Left ventricle myocardium inferior (tissue), 1 donor: ENCODE results near the gene TRPC1. TPM values are rescaled to one million over a fixed set of nuclear protein-coding genes. Genes with fewer than 3 reads are reported as not detected.

Experiments
- DNase-seq: peaks from one replicate; pipeline ENCODE4 v3.0.0-alpha.2; 2020
- H3K27ac ChIP-seq: fragments of 200-600 bp; replicated peaks from 2 replicates; pipeline ENCODE4 v1.8.0; 2021
- H3K27me3 ChIP-seq: fragments of 200-600 bp; 2 replicates; pipeline ENCODE4 v1.8.0; 2021; ENCODE audit warnings: low read depth
- H3K36me3 ChIP-seq: fragments of 200-600 bp; 2 replicates; pipeline ENCODE4 v1.8.0; 2021
- H3K4me1 ChIP-seq: fragments of 200-600 bp; 2 replicates; pipeline ENCODE4 v1.8.0; 2021
- H3K4me3 ChIP-seq: fragments of 200-600 bp; 2 replicates; pipeline ENCODE4 v1.8.0; 2021; ENCODE audit warnings: mild to moderate bottlenecking, moderate library complexity
- H3K9me3 ChIP-seq: fragments of 200-600 bp; replicated peaks from 2 replicates; pipeline ENCODE4 v1.8.0; 2021
- intact Hi-C: fragments of 100-400 bp; cut with micrococcal nuclease; formaldehyde crosslinking; loops from one replicate; pipeline ENCODE4 v1.11.0; 2022
- total RNA-seq: library from RNA; stranded (reverse); fragmentation: NEBNext Ultra II Directional; extraction: Animal tissue kit (Norgen Biotek cat#: 25700); gene quantifications from one replicate; pipeline ENCODE4 v1.2.1, GENCODE V29; 2021
- TF ChIP-seq, protein P1 (sequence below): fragments of 200-600 bp; IDR thresholded peaks from 2 replicates; pipeline ENCODE4 v1.8.0; 2021; ENCODE audit warnings: antibody characterized with exemption, mild to moderate bottlenecking, borderline replicate concordance
- donor health status: DM: no; HTN: yes; CAD: no; lungs with severe emphysema.

Gene TRPC1
- total RNA-seq, 1 donor from 2014 or later = 13.9 TPM

DNA sequence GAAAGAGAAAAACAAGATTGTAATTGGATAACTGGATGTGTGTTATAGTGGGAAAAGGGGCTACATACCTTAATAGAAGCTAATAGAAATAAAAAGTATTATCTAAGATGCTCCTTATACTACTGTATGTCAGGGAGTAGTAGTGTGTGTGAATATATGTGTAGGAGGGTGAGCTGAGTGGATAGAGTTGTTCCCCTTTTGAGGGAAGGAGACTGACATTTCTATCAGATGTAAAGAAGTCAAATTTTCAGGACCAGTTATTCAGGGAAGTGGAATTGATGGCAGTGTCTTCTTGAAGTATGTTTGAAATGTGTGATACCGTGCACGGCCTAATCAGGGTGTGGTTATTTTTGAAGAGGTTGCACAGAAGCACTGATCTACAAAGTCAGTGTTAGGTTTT, 116.0 kb downstream of the TRPC1 start:
- TF ChIP-seq, protein P1, sequence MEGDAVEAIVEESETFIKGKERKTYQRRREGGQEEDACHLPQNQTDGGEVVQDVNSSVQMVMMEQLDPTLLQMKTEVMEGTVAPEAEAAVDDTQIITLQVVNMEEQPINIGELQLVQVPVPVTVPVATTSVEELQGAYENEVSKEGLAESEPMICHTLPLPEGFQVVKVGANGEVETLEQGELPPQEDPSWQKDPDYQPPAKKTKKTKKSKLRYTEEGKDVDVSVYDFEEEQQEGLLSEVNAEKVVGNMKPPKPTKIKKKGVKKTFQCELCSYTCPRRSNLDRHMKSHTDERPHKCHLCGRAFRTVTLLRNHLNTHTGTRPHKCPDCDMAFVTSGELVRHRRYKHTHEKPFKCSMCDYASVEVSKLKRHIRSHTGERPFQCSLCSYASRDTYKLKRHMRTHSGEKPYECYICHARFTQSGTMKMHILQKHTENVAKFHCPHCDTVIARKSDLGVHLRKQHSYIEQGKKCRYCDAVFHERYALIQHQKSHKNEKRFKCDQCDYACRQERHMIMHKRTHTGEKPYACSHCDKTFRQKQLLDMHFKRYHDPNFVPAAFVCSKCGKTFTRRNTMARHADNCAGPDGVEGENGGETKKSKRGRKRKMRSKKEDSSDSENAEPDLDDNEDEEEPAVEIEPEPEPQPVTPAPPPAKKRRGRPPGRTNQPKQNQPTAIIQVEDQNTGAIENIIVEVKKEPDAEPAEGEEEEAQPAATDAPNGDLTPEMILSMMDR = no peak
- no peak overlapping the region for H3K4me3 ChIP-seq
- intact Hi-C loops = no loop called here
- H3K36me3 ChIP-seq = no peaks in the 10 kb centered on the region
- H3K27me3 ChIP-seq = no peaks in the 10 kb centered on the region
- H3K4me1 ChIP-seq = no peaks in the 10 kb centered on the region
- no peak for DNase-seq
- H3K9me3 ChIP-seq = no peaks in the 10 kb centered on the region
- H3K27ac ChIP-seq = no peak overlapping the region

GRCh38 chr3:142844339-142844977, 120.6 kb downstream of the TRPC1 start:
- TF ChIP-seq, protein P1 = peak; percentile 50
- intact Hi-C loops = no loop called here
- no peak overlapping the region for H3K27ac ChIP-seq
- no peak for DNase-seq
- H3K27me3 ChIP-seq = no peaks in the 10 kb centered on the region
- no peak overlapping the region for H3K4me3 ChIP-seq
- H3K4me1 ChIP-seq = peaks cover 12% of the 10 kb centered on the region
- no peaks in the 10 kb centered on the region for H3K36me3 ChIP-seq
- no peaks in the 10 kb centered on the region for H3K9me3 ChIP-seq

DNA sequence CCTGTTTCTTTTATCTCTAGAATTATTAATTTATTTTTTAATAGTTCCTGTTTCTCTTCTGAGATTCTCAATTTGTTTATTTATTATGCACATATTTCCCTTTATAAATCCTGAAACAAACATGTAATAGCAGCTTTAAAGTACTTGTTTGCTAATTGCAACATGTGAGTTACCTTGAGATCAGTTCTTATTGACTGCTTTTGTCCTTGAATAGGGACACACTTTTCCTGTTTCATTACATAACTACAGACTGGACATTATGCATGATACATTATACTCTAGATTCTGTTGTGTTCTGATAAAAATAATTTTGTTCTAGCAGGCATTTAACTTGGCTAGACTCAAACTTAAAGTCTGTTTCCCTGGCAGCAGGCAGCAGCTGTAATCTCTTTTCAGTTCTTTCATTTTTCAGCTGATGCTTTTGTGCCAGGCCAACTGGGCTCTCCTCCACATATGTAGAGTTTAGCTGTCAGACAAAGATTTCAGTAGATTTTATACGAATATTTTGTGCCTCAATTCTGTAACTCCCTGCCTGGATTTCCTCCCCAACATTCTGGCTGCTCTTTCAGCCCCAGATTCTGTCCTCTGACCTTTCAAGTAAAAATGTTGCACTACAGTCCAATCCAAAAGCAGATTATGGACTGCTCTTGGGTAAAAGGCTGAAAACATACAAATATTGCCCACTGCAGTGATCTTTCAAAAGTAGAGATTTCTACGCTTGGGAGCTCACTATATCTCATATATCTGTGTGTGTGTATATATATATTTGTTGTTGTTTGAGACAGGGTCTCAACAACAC, 123.1 kb downstream of the TRPC1 start:
- H3K27ac ChIP-seq = peak overlapping the region; percentile 67
- no peaks in the 10 kb centered on the region for H3K36me3 ChIP-seq
- no peak overlapping the region for H3K4me3 ChIP-seq
- intact Hi-C loops = no loop called here
- no peak for DNase-seq
- no peaks in the 10 kb centered on the region for H3K27me3 ChIP-seq
- TF ChIP-seq, protein P1 = no peak
- no peaks in the 10 kb centered on the region for H3K9me3 ChIP-seq
- H3K4me1 ChIP-seq = peaks cover 24% of the 10 kb centered on the region

- TF ChIP-seq, protein P1 = no peak
- no peaks in the 10 kb centered on the region for H3K9me3 ChIP-seq
- DNase-seq = no peak
- H3K27ac ChIP-seq = no peak overlapping the region
- no peaks in the 10 kb centered on the region for H3K27me3 ChIP-seq
- H3K36me3 ChIP-seq = no peaks in the 10 kb centered on the region
- peaks cover 37% of the 10 kb centered on the region for H3K4me1 ChIP-seq
- no peak overlapping the region for H3K4me3 ChIP-seq
- intact Hi-C loops = no loop called here
These were observed 125.3 kb downstream of the TRPC1 start for GRCh38 chr3:142849148-142849547.

- H3K27ac ChIP-seq = peak overlapping the region; percentile 32
- no peaks in the 10 kb centered on the region for H3K9me3 ChIP-seq
- intact Hi-C loops = no loop called here
- H3K4me1 ChIP-seq = peaks cover 45% of the 10 kb centered on the region
- no peak for DNase-seq
- TF ChIP-seq, protein P1 = no peak
- H3K36me3 ChIP-seq = no peaks in the 10 kb centered on the region
- H3K27me3 ChIP-seq = no peaks in the 10 kb centered on the region
- H3K4me3 ChIP-seq = no peak overlapping the region
These were observed 126.7 kb downstream of the TRPC1 start for GRCh38 chr3:142850395-142851023.
